ENCODE measurements around the gene ARFGAP3. TPM values are rescaled to one million over a fixed set of nuclear protein-coding genes. Genes with fewer than 3 reads are reported as not detected.

Gene ARFGAP3, protein sequence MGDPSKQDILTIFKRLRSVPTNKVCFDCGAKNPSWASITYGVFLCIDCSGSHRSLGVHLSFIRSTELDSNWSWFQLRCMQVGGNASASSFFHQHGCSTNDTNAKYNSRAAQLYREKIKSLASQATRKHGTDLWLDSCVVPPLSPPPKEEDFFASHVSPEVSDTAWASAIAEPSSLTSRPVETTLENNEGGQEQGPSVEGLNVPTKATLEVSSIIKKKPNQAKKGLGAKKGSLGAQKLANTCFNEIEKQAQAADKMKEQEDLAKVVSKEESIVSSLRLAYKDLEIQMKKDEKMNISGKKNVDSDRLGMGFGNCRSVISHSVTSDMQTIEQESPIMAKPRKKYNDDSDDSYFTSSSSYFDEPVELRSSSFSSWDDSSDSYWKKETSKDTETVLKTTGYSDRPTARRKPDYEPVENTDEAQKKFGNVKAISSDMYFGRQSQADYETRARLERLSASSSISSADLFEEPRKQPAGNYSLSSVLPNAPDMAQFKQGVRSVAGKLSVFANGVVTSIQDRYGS
- 10 to 100 TPM; 32.2 to 33.0 TPM for total RNA-seq
- 50.0 TPM for polyA plus RNA-seq

DNA sequence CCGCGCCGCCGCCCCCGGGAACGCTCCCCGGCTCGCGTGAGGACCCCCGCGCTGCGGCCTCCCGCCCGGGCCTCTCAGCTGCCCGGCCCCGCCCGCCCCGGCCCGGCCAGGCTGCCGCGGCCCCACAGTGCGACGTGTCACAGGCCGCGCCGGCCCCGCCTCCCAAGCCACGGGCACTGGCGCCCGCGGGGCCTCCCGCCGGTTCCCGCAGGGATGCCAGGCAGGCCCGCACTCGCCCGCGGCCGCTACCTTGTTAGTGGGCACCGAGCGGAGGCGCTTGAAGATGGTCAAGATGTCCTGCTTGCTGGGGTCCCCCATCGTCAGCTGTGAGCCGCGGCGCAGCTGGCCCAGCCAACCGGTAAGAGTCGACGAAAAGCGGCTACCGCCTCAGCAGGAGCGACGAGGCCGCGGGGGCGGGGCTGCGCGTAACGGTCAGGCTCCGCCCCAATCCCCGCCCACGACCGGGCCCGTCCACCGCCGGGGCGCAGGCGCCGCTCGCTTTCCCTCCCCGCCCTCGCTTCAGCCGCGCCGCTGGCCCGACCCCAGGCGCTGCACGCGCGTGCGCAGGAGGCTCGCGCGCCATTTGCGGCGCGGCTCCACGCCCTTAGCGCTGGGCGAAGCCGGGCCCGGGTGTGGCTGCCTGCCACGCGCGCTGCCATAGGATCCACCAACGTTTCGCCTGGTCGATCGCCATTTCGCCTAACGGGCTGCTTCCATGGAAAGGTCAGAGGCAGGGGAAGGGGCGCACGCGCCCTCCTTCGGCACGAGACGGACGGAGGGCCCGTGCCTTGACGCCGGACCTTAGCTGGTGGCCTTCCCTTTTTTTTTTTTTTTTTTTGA, at the start of gene ARFGAP3:
Gene ARFGAP3 (minus strand): TSS at position 409 of the 840 bp plus-strand sequence. CDS start 91 bp downstream, at position 318.
- H3K27ac Mint-ChIP-seq = peak within 1 kb of the TSS; percentile 72 to 99 (median 93)
- Histone ChIP-seq H3K4me1 (ENCODE audit: insufficient read depth, low read length) (peaks cover 8% of the 10 kb centered on the region), H3K27me3 (ENCODE audit: insufficient read depth, low read length, poor library complexity, severe bottlenecking) (no peaks in the 10 kb centered on the region), H3K4me3 (ENCODE audit: low read length) (peak within 1 kb of the TSS; percentile 90), H3K27ac (ENCODE audit: low read depth, low read length) (peak within 1 kb of the TSS; percentile 88), H3K36me3 (ENCODE audit: insufficient read depth, low read length) (no peaks in the 10 kb centered on the region), H3K9me3 (ENCODE audit: low read length) (no peaks in the 10 kb centered on the region)
- peaks cover 15 to 30% (median 15%) of the 10 kb centered on the region in 3 donors for H3K4me1 Mint-ChIP-seq
- H3K9me3 Mint-ChIP-seq = no peaks in the 10 kb centered on the region
- peak within 1 kb of the TSS; percentile 82 to 97 (median 90) for H3K4me3 Mint-ChIP-seq
- peak; percentile 92 to 97 (median 94) for DNase-seq
- H3K36me3 Mint-ChIP-seq = peaks cover 0 to 3% (median 0%) of the 10 kb centered on the region in 3 donors
- ChIA-PET CTCF (interaction anchor here (0.7 to 1.6 kb wide), 4 partner anchors 11 to 287 kb away, joined by 3 to 5 read pairs (median 4); partner anchors contain the start of gene POLDIP3), POLR2A (interaction anchor here (1.0 to 1.9 kb wide), 3 partner anchors 11 to 330 kb away, joined by 3 to 5 read pairs (median 4); partner anchors contain the start of gene PACSIN2)
- no peaks in the 10 kb centered on the region for H3K27me3 Mint-ChIP-seq

DNA sequence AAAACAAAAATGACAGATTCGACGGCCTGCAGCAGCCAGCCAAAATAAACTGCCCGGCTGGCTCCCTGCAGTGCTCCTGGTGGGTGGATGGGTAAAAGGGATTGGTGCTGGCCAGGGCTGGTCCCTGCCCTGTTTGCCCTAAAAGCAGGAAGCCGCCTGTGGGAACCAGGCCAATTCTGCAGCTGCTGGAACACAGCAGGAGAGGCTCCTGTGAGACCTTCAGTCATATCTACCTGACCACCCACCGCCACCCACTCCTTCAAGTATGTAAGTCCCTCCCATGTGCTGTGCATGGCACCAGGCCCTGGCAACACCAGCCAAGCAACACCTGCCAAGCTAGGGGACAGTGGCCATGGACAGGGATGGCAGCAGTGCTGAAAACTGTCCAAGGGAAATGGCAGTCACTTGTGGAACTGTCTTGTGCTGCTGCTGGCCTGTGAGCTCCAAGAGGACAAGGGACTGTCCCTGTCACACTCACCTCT, 48.7 kb upstream of the ARFGAP3 start:
- H3K27ac Mint-ChIP-seq = no peak overlapping the region
- Histone ChIP-seq H3K27ac (ENCODE audit: low read depth, low read length) (no peak overlapping the region), H3K4me3 (ENCODE audit: low read length) (no peak overlapping the region), H3K27me3 (ENCODE audit: insufficient read depth, low read length, poor library complexity, severe bottlenecking) (no peaks in the 10 kb centered on the region), H3K9me3 (ENCODE audit: low read length) (no peaks in the 10 kb centered on the region), H3K36me3 (ENCODE audit: insufficient read depth, low read length) (no peaks in the 10 kb centered on the region), H3K4me1 (ENCODE audit: insufficient read depth, low read length) (no peaks in the 10 kb centered on the region)
- H3K27me3 Mint-ChIP-seq = no peaks in the 10 kb centered on the region
- H3K36me3 Mint-ChIP-seq = peaks cover 0 to 67% (median 9%) of the 10 kb centered on the region in 3 donors
- POLR2A ChIA-PET = interaction anchor here (0.6 kb wide), 1 partner anchor 11 kb away, joined by 3 read pairs; no protein-coding TSS in a partner anchor
- CTCF ChIA-PET = no interaction called here
- no peaks in the 10 kb centered on the region for H3K9me3 Mint-ChIP-seq
- no peak overlapping the region for H3K4me3 Mint-ChIP-seq
- peaks cover 3 to 5% (median 4%) of the 10 kb centered on the region in 3 donors for H3K4me1 Mint-ChIP-seq
- DNase-seq = no peak

DNA sequence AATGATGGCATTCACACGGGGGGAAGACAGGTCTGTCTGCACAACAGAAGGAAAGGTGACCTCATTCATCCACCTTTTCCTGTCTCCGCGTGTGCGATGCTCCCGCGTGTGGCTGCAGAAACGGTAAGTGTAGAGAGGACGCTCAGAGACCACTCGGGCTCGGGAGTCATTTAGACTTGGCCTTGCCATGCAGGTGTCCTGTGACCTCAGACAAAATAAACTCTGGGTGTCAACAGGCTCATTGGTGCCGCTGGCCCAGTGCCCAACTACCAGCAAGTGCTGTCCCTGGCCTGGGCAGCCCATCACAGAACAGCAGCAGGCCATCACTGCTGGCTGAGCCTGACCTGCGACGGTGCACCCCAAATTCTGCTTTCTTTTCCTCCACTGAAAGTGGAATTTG, 48.1 kb upstream of the ARFGAP3 start:
- no peaks in the 10 kb centered on the region for H3K27me3 Mint-ChIP-seq
- no peaks in the 10 kb centered on the region for H3K4me1 ChIP-seq (ENCODE audit: insufficient read depth, low read length)
- no peak for DNase-seq
- no peak overlapping the region for H3K27ac ChIP-seq (ENCODE audit: low read depth, low read length)
- no peak overlapping the region for H3K4me3 ChIP-seq (ENCODE audit: low read length)
- H3K27ac Mint-ChIP-seq = no peak overlapping the region
- no peak overlapping the region for H3K4me3 Mint-ChIP-seq
- ChIA-PET POLR2A (no interaction called here), CTCF (no interaction called here)
- no peaks in the 10 kb centered on the region for H3K36me3 ChIP-seq (ENCODE audit: insufficient read depth, low read length)
- H3K4me1 Mint-ChIP-seq = peaks cover 3 to 5% (median 4%) of the 10 kb centered on the region in 3 donors
- no peaks in the 10 kb centered on the region for H3K9me3 ChIP-seq (ENCODE audit: low read length)
- peaks cover 0 to 64% (median 9%) of the 10 kb centered on the region in 3 donors for H3K36me3 Mint-ChIP-seq
- no peaks in the 10 kb centered on the region for H3K27me3 ChIP-seq (ENCODE audit: insufficient read depth, low read length, poor library complexity, severe bottlenecking)
- H3K9me3 Mint-ChIP-seq = no peaks in the 10 kb centered on the region

DNA sequence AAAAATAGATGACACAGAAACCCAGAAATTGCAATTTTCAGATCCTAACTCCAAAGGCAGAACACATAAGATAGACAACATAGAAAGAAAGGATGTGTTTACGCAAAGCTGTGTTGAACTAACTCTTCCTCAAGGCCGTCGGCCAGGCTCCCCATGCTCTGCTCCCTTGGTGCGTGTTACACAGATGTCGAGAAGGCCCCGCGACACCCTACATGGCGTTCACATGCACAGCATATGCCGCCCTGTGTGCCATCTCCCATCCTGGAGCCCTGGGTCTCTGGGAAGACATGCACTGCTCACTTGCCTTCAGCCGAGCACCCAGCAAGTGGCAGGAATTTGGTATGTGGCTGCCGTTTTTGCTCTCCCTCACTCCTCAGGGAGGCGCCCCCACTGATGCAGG, 47.0 kb upstream of the ARFGAP3 start:
- no peaks in the 10 kb centered on the region for H3K9me3 Mint-ChIP-seq
- ChIA-PET CTCF (no interaction called here), POLR2A (no interaction called here)
- Histone ChIP-seq H3K4me3 (ENCODE audit: low read length) (no peak overlapping the region), H3K27ac (ENCODE audit: low read depth, low read length) (no peak overlapping the region), H3K27me3 (ENCODE audit: insufficient read depth, low read length, poor library complexity, severe bottlenecking) (no peaks in the 10 kb centered on the region), H3K36me3 (ENCODE audit: insufficient read depth, low read length) (no peaks in the 10 kb centered on the region), H3K9me3 (ENCODE audit: low read length) (no peaks in the 10 kb centered on the region), H3K4me1 (ENCODE audit: insufficient read depth, low read length) (no peaks in the 10 kb centered on the region)
- peak overlapping the region in 2 of 8 donors; percentile 3 to 7 for H3K27ac Mint-ChIP-seq
- H3K27me3 Mint-ChIP-seq = no peaks in the 10 kb centered on the region
- no peak overlapping the region for H3K4me3 Mint-ChIP-seq
- H3K36me3 Mint-ChIP-seq = peaks cover 0 to 53% (median 9%) of the 10 kb centered on the region in 3 donors
- no peak for DNase-seq
- peaks cover 3 to 5% (median 4%) of the 10 kb centered on the region in 3 donors for H3K4me1 Mint-ChIP-seq

DNA sequence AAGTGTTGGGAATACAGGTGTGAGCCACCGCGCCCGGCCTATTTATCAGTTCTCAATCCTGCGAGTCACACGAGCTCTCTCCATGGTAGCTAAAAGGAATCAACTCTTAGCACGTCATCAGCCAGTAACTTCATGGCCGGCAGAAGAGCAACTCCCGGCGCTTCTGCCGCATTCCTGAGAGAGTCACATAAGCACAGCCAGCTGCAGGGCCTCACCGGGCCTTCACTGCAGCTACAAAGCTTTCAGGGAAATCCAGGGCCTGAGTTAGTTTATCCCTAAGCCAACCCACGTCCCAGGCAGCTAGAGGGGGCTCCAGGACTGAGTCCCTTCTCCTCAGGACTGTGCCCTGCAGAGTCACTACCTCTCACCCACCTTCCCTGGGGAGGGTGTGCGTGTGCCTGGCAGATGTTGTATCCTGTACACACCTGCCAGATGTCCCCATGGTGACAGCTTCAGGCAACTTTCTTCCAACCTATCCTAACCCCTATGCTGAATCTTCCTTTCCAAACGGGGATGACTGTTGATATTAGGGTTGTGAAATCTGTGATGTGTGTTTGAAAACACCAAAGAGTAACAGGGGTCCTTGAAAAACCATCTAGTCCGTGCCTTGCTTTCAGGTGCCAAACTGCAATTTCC, 45.9 kb upstream of the ARFGAP3 start:
- Mint-ChIP-seq H3K4me1 (peaks cover 0 to 9% (median 4%) of the 10 kb centered on the region in 3 donors), H3K9me3 (no peaks in the 10 kb centered on the region), H3K27me3 (no peaks in the 10 kb centered on the region), H3K27ac (no peak overlapping the region), H3K36me3 (peaks cover 0 to 47% (median 5%) of the 10 kb centered on the region in 3 donors), H3K4me3 (no peak overlapping the region)
- DNase-seq = no peak
- no peaks in the 10 kb centered on the region for H3K36me3 ChIP-seq (ENCODE audit: insufficient read depth, low read length)
- no peaks in the 10 kb centered on the region for H3K4me1 ChIP-seq (ENCODE audit: insufficient read depth, low read length)
- H3K4me3 ChIP-seq (ENCODE audit: low read length) = no peak overlapping the region
- CTCF ChIA-PET = interaction anchor here (1.0 kb wide), 1 partner anchor 12 kb away, joined by 3 read pairs; no protein-coding TSS in a partner anchor
- POLR2A ChIA-PET = no interaction called here
- no peaks in the 10 kb centered on the region for H3K27me3 ChIP-seq (ENCODE audit: insufficient read depth, low read length, poor library complexity, severe bottlenecking)
- no peak overlapping the region for H3K27ac ChIP-seq (ENCODE audit: low read depth, low read length)
- H3K9me3 ChIP-seq (ENCODE audit: low read length) = no peaks in the 10 kb centered on the region

DNA sequence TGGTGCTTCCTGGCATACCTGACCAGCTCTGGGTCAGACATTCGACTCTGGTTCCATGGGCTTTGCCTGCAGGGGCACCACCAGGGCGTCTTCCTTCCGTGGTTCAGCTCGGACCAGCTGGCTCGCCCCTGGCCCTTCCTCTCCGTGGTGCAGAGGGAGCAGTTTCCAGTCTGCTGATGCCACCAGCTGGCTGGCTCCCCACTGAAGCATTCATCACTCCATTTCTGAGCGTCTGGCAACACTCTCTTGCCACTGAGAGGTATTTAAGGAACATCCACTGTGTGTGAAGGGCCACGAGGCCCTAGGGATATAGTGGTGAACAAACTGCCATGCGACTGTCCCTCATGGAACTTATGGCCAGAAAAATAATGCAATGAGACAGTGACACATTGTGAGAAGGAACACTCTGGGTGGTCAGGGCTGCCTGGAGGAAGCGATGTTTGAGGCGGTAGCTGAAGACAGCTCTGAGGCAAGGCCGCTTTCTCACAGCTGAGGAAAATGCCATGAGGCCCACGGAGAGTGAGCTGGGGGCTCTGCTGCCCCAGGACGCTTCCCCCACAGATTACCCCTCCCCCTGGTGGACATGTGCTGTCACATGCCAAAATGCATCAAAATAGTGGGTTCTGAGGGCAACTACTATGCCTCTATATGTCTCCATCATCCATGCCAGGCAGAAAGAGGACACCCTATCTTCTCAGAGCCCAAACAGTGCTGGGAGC, 44.9 kb upstream of the ARFGAP3 start:
- ChIA-PET POLR2A (no interaction called here), CTCF (interaction anchor here (1.0 to 1.4 kb wide), 2 partner anchors 11 to 21 kb away, joined by 3 read pairs; no protein-coding TSS in a partner anchor)
- H3K4me3 ChIP-seq (ENCODE audit: low read length) = no peak overlapping the region
- no peaks in the 10 kb centered on the region for H3K27me3 ChIP-seq (ENCODE audit: insufficient read depth, low read length, poor library complexity, severe bottlenecking)
- no peaks in the 10 kb centered on the region for H3K4me1 ChIP-seq (ENCODE audit: insufficient read depth, low read length)
- no peaks in the 10 kb centered on the region for H3K27me3 Mint-ChIP-seq
- H3K36me3 ChIP-seq (ENCODE audit: insufficient read depth, low read length) = no peaks in the 10 kb centered on the region
- H3K27ac ChIP-seq (ENCODE audit: low read depth, low read length) = no peak overlapping the region
- H3K4me1 Mint-ChIP-seq = peaks cover 6 to 16% (median 9%) of the 10 kb centered on the region in 3 donors
- H3K4me3 Mint-ChIP-seq = peak overlapping the region in 1 of 7 donors; percentile 23
- peaks cover 0 to 37% (median 5%) of the 10 kb centered on the region in 3 donors for H3K36me3 Mint-ChIP-seq
- peak overlapping the region in 1 of 8 donors; percentile 74 for H3K27ac Mint-ChIP-seq
- no peak for DNase-seq
- no peaks in the 10 kb centered on the region for H3K9me3 ChIP-seq (ENCODE audit: low read length)
- no peaks in the 10 kb centered on the region for H3K9me3 Mint-ChIP-seq

DNA sequence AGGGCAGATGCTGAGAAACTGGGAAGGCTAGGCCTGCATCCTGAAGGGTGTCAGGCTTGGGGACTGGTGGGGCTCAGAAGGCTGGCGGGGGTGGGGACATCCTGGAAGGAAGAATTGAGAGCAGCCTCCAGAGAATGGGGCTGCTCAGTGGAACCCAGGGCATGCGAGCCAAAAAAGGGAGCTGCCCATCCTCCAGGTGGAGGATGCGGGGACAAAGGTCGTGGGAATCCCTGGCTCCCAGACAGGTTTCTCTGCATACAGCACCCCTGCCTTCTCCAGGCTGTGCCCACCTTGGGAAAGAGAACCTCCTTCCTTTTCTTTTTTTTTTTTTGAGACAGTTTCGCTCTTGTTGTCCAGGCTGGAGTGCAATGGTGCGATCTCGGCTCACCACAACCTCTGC, 40.9 kb upstream of the ARFGAP3 start:
- Mint-ChIP-seq H3K9me3 (no peaks in the 10 kb centered on the region), H3K27me3 (no peaks in the 10 kb centered on the region), H3K4me1 (peaks cover 37 to 50% (median 40%) of the 10 kb centered on the region in 3 donors), H3K36me3 (peaks cover 0 to 26% (median 3%) of the 10 kb centered on the region in 3 donors), H3K4me3 (no peak overlapping the region), H3K27ac (peak overlapping the region in 3 of 8 donors; percentile 30 to 82 (median 79))
- H3K27ac ChIP-seq (ENCODE audit: low read depth, low read length) = no peak overlapping the region
- H3K9me3 ChIP-seq (ENCODE audit: low read length) = no peaks in the 10 kb centered on the region
- no peaks in the 10 kb centered on the region for H3K36me3 ChIP-seq (ENCODE audit: insufficient read depth, low read length)
- peaks cover 26% of the 10 kb centered on the region for H3K4me1 ChIP-seq (ENCODE audit: insufficient read depth, low read length)
- H3K27me3 ChIP-seq (ENCODE audit: insufficient read depth, low read length, poor library complexity, severe bottlenecking) = no peaks in the 10 kb centered on the region
- ChIA-PET POLR2A (no interaction called here), CTCF (no interaction called here)
- H3K4me3 ChIP-seq (ENCODE audit: low read length) = no peak overlapping the region
- DNase-seq = no peak
